Mesothelial cell of epicardium (in vitro differentiated cells): ENCODE measurements around the gene NAV2. TPM values are rescaled to one million over a fixed set of nuclear protein-coding genes. Genes with fewer than 3 reads are reported as not detected.
A peak's percentile ranks its signal among the peaks of the same experiment; 100 is the strongest.

Experiments used
- DNase-seq, 2 experiments: peaks; one replicate each; pipeline ENCODE4 v3.0.0; 2021; ENCODE audit warnings: low spot score in 2 of 2; ENCODE audit not compliant: unreplicated experiment in 2 of 2
- H3K27ac Mint-ChIP-seq: 2 replicates; pipeline ENCODE4 v1.8.0; 2021; ENCODE audit warnings: mixed read lengths
- H3K27me3 Mint-ChIP-seq: 2 replicates; pipeline ENCODE4 v1.8.0; 2021; ENCODE audit warnings: low read depth, mixed read lengths
- H3K36me3 Mint-ChIP-seq: 2 replicates; pipeline ENCODE4 v1.8.0; 2021; ENCODE audit warnings: mixed read lengths
- H3K4me1 Mint-ChIP-seq: 2 replicates; pipeline ENCODE4 v1.8.0; 2021; ENCODE audit warnings: mixed read lengths
- H3K4me3 Mint-ChIP-seq: 2 replicates; pipeline ENCODE4 v1.8.0; 2021; ENCODE audit warnings: mild to moderate bottlenecking, moderate library complexity, mixed read lengths
- H3K9me3 Mint-ChIP-seq: 2 replicates; pipeline ENCODE4 v1.8.0; 2021; ENCODE audit warnings: mixed read lengths
- CTCF ChIP-seq: fragments of 200-600 bp; sonication (generic); IDR thresholded peaks from one replicate; pipeline ENCODE4 v1.5.0; 2021; ENCODE audit warnings: antibody characterized with exemption; ENCODE audit not compliant: unreplicated experiment
- total RNA-seq: library from RNA; stranded (reverse); gene quantifications from 3 replicates; pipeline ENCODE4 v1.2.1, GENCODE V29; 2021

The NAV2 gene
- total RNA-seq, 1 donor from 2014 or later: 69.8 TPM

GRCh38 chr11:19676475-19677380 lies 35.9 kb upstream of the NAV2 start:
- no peak for TF ChIP-seq CTCF
- no peaks in the 10 kb centered on the region for H3K9me3 Mint-ChIP-seq
- no peak for DNase-seq
- H3K4me3 Mint-ChIP-seq: no peak overlapping the region
- no peaks in the 10 kb centered on the region for H3K27me3 Mint-ChIP-seq
- H3K27ac Mint-ChIP-seq: no peak overlapping the region
- H3K36me3 Mint-ChIP-seq: no peaks in the 10 kb centered on the region
- peaks cover 36% of the 10 kb centered on the region for H3K4me1 Mint-ChIP-seq

GRCh38 chr11:19677381-19678080 lies 35.1 kb upstream of the NAV2 start:
- no peaks in the 10 kb centered on the region for H3K27me3 Mint-ChIP-seq
- DNase-seq: no peak
- TF ChIP-seq CTCF: no peak
- peaks cover 36% of the 10 kb centered on the region for H3K4me1 Mint-ChIP-seq
- peak overlapping the region; percentile 57 for H3K27ac Mint-ChIP-seq
- H3K4me3 Mint-ChIP-seq: no peak overlapping the region
- H3K36me3 Mint-ChIP-seq: no peaks in the 10 kb centered on the region
- H3K9me3 Mint-ChIP-seq: no peaks in the 10 kb centered on the region

GRCh38 chr11:19679952-19680828 lies 32.4 kb upstream of the NAV2 start:
- Mint-ChIP-seq H3K4me3 (no peak overlapping the region), H3K27me3 (no peaks in the 10 kb centered on the region), H3K9me3 (no peaks in the 10 kb centered on the region), H3K4me1 (peaks cover 26% of the 10 kb centered on the region), H3K27ac (no peak overlapping the region), H3K36me3 (no peaks in the 10 kb centered on the region)
- DNase-seq: peak in 1 of 2 experiments; percentile 50
- no peak for TF ChIP-seq CTCF

GRCh38 chr11:19680829-19681368 lies 31.7 kb upstream of the NAV2 start:
- Mint-ChIP-seq H3K36me3 (no peaks in the 10 kb centered on the region), H3K4me1 (peaks cover 33% of the 10 kb centered on the region), H3K4me3 (no peak overlapping the region), H3K9me3 (no peaks in the 10 kb centered on the region), H3K27ac (no peak overlapping the region), H3K27me3 (no peaks in the 10 kb centered on the region)
- TF ChIP-seq CTCF: no peak
- no peak for DNase-seq

- Mint-ChIP-seq H3K27ac (no peak overlapping the region), H3K4me1 (peaks cover 32% of the 10 kb centered on the region), H3K27me3 (no peaks in the 10 kb centered on the region), H3K4me3 (no peak overlapping the region), H3K36me3 (no peaks in the 10 kb centered on the region), H3K9me3 (no peaks in the 10 kb centered on the region)
- no peak for DNase-seq
- TF ChIP-seq CTCF: no peak
Observed at GRCh38 chr11:19683141-19683805, 29.4 kb upstream of the NAV2 start.
